H1 (cell line): ENCODE results near the gene ARPC4. TPM values are rescaled to one million over a fixed set of nuclear protein-coding genes. Genes with fewer than 3 reads are reported as not detected.

Experiments
- CTCF ChIA-PET: fragments of 300-600 bp; sonication (Branson Sonifier 250); formaldehyde crosslinking; loops from one replicate; lab custom pipeline; 2021; ENCODE audit not compliant: partially characterized antibody; lab: Charles Lee
- POLR2A ChIA-PET: fragments of 300-600 bp; sonication (Branson Sonifier 250); formaldehyde crosslinking; loops from one replicate; lab custom pipeline; 2021; ENCODE audit warnings: inconsistent platforms; ENCODE audit not compliant: partially characterized antibody; lab: Charles Lee
- DNase-seq, 2 experiments: peaks; one replicate each; pipeline versions ENCODE4 v3.0.0 to v3.0.0-alpha.2; 2010 to 2022; ENCODE audit warnings: low spot score in 2 of 2, low read depth in 1 of 2, mixed read lengths in 1 of 2
- FAIRE-seq: peaks from 2 replicates; lab custom pipeline; 2011; peaks lifted over from hg19 to GRCh38; lab: Jason Lieb, UNC
- H2AFZ ChIP-seq: 2 replicates; pipeline ENCODE4 v1.8.1; 2012; ENCODE audit warnings: low read length, inconsistent platforms
- H2AK5ac ChIP-seq: 2 replicates; pipeline ENCODE4 v1.6.1; 2013; ENCODE audit warnings: low read depth, low read length
- H2BK120ac ChIP-seq: replicated peaks from 2 replicates; pipeline ENCODE3; 2013; ENCODE audit warnings: low read depth, low read length, inconsistent platforms
- H2BK12ac ChIP-seq: 2 replicates; pipeline ENCODE4 v1.6.1; 2013; ENCODE audit warnings: low read depth, low read length
- H2BK15ac ChIP-seq: 2 replicates; pipeline ENCODE4 v1.6.1; 2013; ENCODE audit warnings: low read length
- H2BK20ac ChIP-seq: 2 replicates; pipeline ENCODE4 v1.6.1; 2013; ENCODE audit warnings: low read length
- H2BK5ac ChIP-seq: 2 replicates; pipeline ENCODE4 v1.6.1; 2013; ENCODE audit warnings: low read depth, low read length
- H3K14ac ChIP-seq: 2 replicates; pipeline ENCODE4 v1.6.1; 2013; ENCODE audit warnings: inconsistent platforms; ENCODE audit not compliant: insufficient read length
- H3K18ac ChIP-seq: 2 replicates; pipeline ENCODE4 v1.6.1; 2013; ENCODE audit warnings: low read length; ENCODE audit errors: extremely low read depth
- H3K23ac ChIP-seq: 2 replicates; pipeline ENCODE4 v1.6.1; 2013; ENCODE audit warnings: inconsistent platforms; ENCODE audit not compliant: insufficient read length
- H3K23me2 ChIP-seq: 2 replicates; pipeline ENCODE4 v1.6.1; 2013; ENCODE audit warnings: low read depth, low read length
- H3K27ac ChIP-seq: 2 replicates; pipeline ENCODE4 v1.6.1; 2011; ENCODE audit warnings: low read depth, low read length, inconsistent platforms
- H3K27me3 ChIP-seq, 4 experiments: replicated peaks in 1 of 4; 1 replicate in 1 of 4; 2 replicates in 3 of 4; pipeline versions ENCODE4 v1.6.1 to v1.8.1; 2011 to 2013; ENCODE audit warnings: low read length in 3 of 4, mild to moderate bottlenecking in 3 of 4, inconsistent platforms in 2 of 4, mixed read lengths in 2 of 4, moderate library complexity in 1 of 4; ENCODE audit not compliant: control insufficient read depth in 3 of 4, insufficient read depth in 3 of 4; ENCODE audit errors: extremely low read depth in 1 of 4
- H3K36me3 ChIP-seq, 4 experiments: 2 replicates each; pipeline versions ENCODE4 v1.6.1 to v1.8.1; 2011 to 2013; ENCODE audit warnings: mild to moderate bottlenecking in 4 of 4, low read length in 3 of 4, moderate library complexity in 2 of 4, control low read depth in 1 of 4, inconsistent platforms in 1 of 4; ENCODE audit not compliant: insufficient read depth in 4 of 4, control insufficient read depth in 2 of 4
- H3K4ac ChIP-seq: replicated peaks from 2 replicates; pipeline ENCODE3; 2013; ENCODE audit warnings: low read length, low read depth, mixed read lengths, inconsistent platforms; ENCODE audit not compliant: insufficient read length
- H3K4me1 ChIP-seq, 4 experiments: replicated peaks in 1 of 4; 1 replicate in 1 of 4; 2 replicates in 3 of 4; pipeline versions ENCODE4 v1.6.1 to v1.8.1; 2011 to 2013; ENCODE audit warnings: low read length in 3 of 4, inconsistent platforms in 2 of 4, mixed read lengths in 1 of 4; ENCODE audit not compliant: insufficient read depth in 4 of 4, control insufficient read depth in 3 of 4
- H3K4me2 ChIP-seq, 2 experiments: 2 replicates each; pipeline versions ENCODE4 v1.6.1 to v1.8.1; 2011 to 2013; ENCODE audit warnings: low read depth in 2 of 2, low read length in 2 of 2, control low read depth in 1 of 2, inconsistent platforms in 1 of 2, mild to moderate bottlenecking in 1 of 2; ENCODE audit not compliant: insufficient read depth in 1 of 2
- H3K4me3 ChIP-seq, 4 experiments: fragments of 200-600, 300-600 bp in 1 of 4; sonication (generic), shearing (Covaris generic), sonication (Bioruptor Twin) in 1 of 4; 2 replicates each; pipeline versions ENCODE4 v1.5.1 to v1.8.1; 2011 to 2016; ENCODE audit warnings: low read length in 4 of 4, low read depth in 3 of 4, control low read depth in 2 of 4, inconsistent platforms in 2 of 4, mild to moderate bottlenecking in 2 of 4, mixed read lengths in 1 of 4, moderate library complexity in 1 of 4; ENCODE audit not compliant: insufficient read depth in 2 of 4; ENCODE audit errors: extremely low read depth in 1 of 4
- H3K56ac ChIP-seq: replicated peaks from 2 replicates; pipeline ENCODE3; 2013; ENCODE audit warnings: low read depth, mild to moderate bottlenecking, mixed read lengths, low read length, inconsistent platforms; ENCODE audit not compliant: insufficient read length
- H3K79me1 ChIP-seq: 2 replicates; pipeline ENCODE4 v1.6.1; 2013; ENCODE audit warnings: low read depth, low read length, control low read depth
- H3K79me2 ChIP-seq, 2 experiments: 2 replicates each; pipeline versions ENCODE4 v1.6.1 to v1.8.1; 2012 to 2013; ENCODE audit warnings: low read length in 2 of 2, mild to moderate bottlenecking in 2 of 2, inconsistent platforms in 1 of 2; ENCODE audit not compliant: insufficient read depth in 2 of 2, control insufficient read depth in 1 of 2
- H3K9ac ChIP-seq, 4 experiments: replicated peaks in 1 of 4; 1 replicate in 1 of 4; 2 replicates in 3 of 4; pipeline versions ENCODE4 v1.6.1 to v1.8.1; 2011 to 2013; ENCODE audit warnings: low read depth in 3 of 4, low read length in 3 of 4, control low read depth in 2 of 4, mild to moderate bottlenecking in 2 of 4, moderate library complexity in 2 of 4, inconsistent platforms in 1 of 4; ENCODE audit errors: extremely low read depth in 1 of 4
- H3K9me3 ChIP-seq, 2 experiments: 2 replicates each; pipeline versions ENCODE4 v1.6.1 to v1.8.1; 2012 to 2013; ENCODE audit warnings: mild to moderate bottlenecking in 2 of 2, moderate library complexity in 2 of 2, control low read depth in 1 of 2, inconsistent platforms in 1 of 2, low read depth in 1 of 2, low read length in 1 of 2, mixed read lengths in 1 of 2; ENCODE audit not compliant: insufficient read depth in 2 of 2
- H4K20me1 ChIP-seq, 2 experiments: replicated peaks in 1 of 2; 2 replicates each; pipeline versions ENCODE3 to v1.8.1; 2011 to 2013; ENCODE audit warnings: inconsistent platforms in 2 of 2, low read length in 2 of 2, mild to moderate bottlenecking in 1 of 2; ENCODE audit not compliant: insufficient read depth in 2 of 2, control insufficient read depth in 1 of 2
- H4K5ac ChIP-seq: 2 replicates; pipeline ENCODE4 v1.6.1; 2013; ENCODE audit warnings: low read length, low read depth, mixed read lengths, inconsistent platforms; ENCODE audit not compliant: insufficient read length
- H4K8ac ChIP-seq: 2 replicates; pipeline ENCODE4 v1.8.0; 2013; ENCODE audit warnings: mild to moderate bottlenecking, moderate library complexity, low read length, inconsistent platforms; ENCODE audit not compliant: insufficient read depth; ENCODE audit errors: extremely low read depth
- H4K91ac ChIP-seq: replicated peaks from 2 replicates; pipeline ENCODE3; 2013; ENCODE audit warnings: low read length, mixed read lengths, inconsistent platforms; ENCODE audit not compliant: insufficient read length
- BACH1 ChIP-seq: IDR thresholded peaks from 2 replicates; pipeline ENCODE4 v1.6.1; 2012; ENCODE audit warnings: low read length, improper control_type of control experiment
- CTBP2 ChIP-seq: IDR thresholded peaks from 2 replicates; pipeline ENCODE4 v1.7.0; 2011; ENCODE audit warnings: borderline replicate concordance, mild to moderate bottlenecking, moderate library complexity, mixed read lengths, low read length; ENCODE audit not compliant: insufficient read depth, insufficient read length
- CTCF ChIP-seq, 3 experiments: IDR thresholded peaks; 1 replicate in 2 of 3; 2 replicates in 1 of 3; pipeline versions ENCODE4 v1.5.1 to v1.6.1; 2011; ENCODE audit warnings: low read length in 3 of 3, mild to moderate bottlenecking in 3 of 3, inconsistent platforms in 2 of 3, low read depth in 1 of 3, moderate library complexity in 1 of 3; ENCODE audit not compliant: insufficient read depth in 1 of 3; ENCODE audit errors: control extremely low read depth in 1 of 3
- E2F6 ChIP-seq: IDR thresholded peaks from 2 replicates; pipeline ENCODE4 v1.6.1; 2012; ENCODE audit warnings: inconsistent platforms
- RNF2 ChIP-seq: fragments of 200-900, 300-1000 bp; sonication (generic); IDR thresholded peaks from 2 replicates; pipeline ENCODE4 v1.7.1; 2016; ENCODE audit warnings: borderline replicate concordance, low read depth, mild to moderate bottlenecking, antibody characterized with exemption, low read length; ENCODE audit not compliant: poor library complexity, severe bottlenecking; ENCODE audit errors: missing control alignments
- SIRT6 ChIP-seq: IDR thresholded peaks from one replicate; pipeline ENCODE4 v1.7.1; 2012; ENCODE audit warnings: low read length, inconsistent platforms
- SP2 ChIP-seq: IDR thresholded peaks from 2 replicates; pipeline ENCODE4 v1.6.1; 2012; ENCODE audit warnings: mild to moderate bottlenecking, low read length, inconsistent platforms
- TBP ChIP-seq: IDR thresholded peaks from 2 replicates; pipeline ENCODE4 v1.6.1; 2011; ENCODE audit warnings: low read depth, low read length, improper control_type of control experiment
- TEAD4 ChIP-seq: IDR thresholded peaks from 2 replicates; pipeline ENCODE4 v1.6.1; 2012; ENCODE audit warnings: low read depth, low read length, inconsistent platforms, mixed read lengths
- ZNF274 ChIP-seq: IDR thresholded peaks from 2 replicates; pipeline ENCODE4 v1.7.0; 2012; ENCODE audit warnings: low read length, borderline replicate concordance; ENCODE audit errors: extremely low read depth
- WGBS, 2 experiments: shearing (Covaris generic) in 1 of 2; methylation state at CpG; one replicate each; pipeline versions ENCODE4 v1.1.6 to v1.1.7; 2013 to 2015; ENCODE audit warnings: low lambda C conversion rate in 2 of 2, mixed read lengths in 2 of 2, inconsistent platforms in 1 of 2, low coverage in 1 of 2, missing lambda C conversion rate in 1 of 2; ENCODE audit not compliant: insufficient replicate concordance in 2 of 2, insufficient coverage in 1 of 2, insufficient read length in 1 of 2; ENCODE audit errors: extremely low coverage in 1 of 2, missing lambda C conversion rate in 1 of 2; 5-methylcytosine and 5-hydroxymethylcytosine counted together
- polyA plus RNA-seq, 7 experiments: library from polyadenylated mRNA; depleted of rRNA in 3 of 7; stranded (reverse) in 5 of 7; unstranded in 2 of 7; fragments of >200 nt in 5 of 7; fragments of 200-250 nt in 2 of 7; gene quantifications; 1 replicate in 5 of 7; 2 replicates in 1 of 7; 4 replicates in 1 of 7; pipeline versions ENCODE4 v1.2.1 to v1.2.3, GENCODE V29; 2011 to 2013; ENCODE audit warnings: missing spikeins in 2 of 7, mixed read lengths in 2 of 7
- total RNA-seq: library from RNA; stranded (reverse); fragmentation: NEBNext Ultra II Directional; extraction: Animal tissue kit (Norgen Biotek cat#: 25700); gene quantifications from 2 replicates; pipeline ENCODE4 v1.2.1, GENCODE V29; 2021

ARPC4 gene
- total and polyA plus RNA-seq, 2 of the 8 experiments (the other 6 are each of a cell fraction or from before 2014, with no cell fraction given), result 138 to 154 TPM

- H2BK5ac ChIP-seq, result no peak overlapping the region
- H3K4ac ChIP-seq, result no peak overlapping the region
- H2AK5ac ChIP-seq, result no peak overlapping the region
- no peak overlapping the region for H2BK15ac ChIP-seq
- H3K4me1 ChIP-seq, result peaks cover 0 to 7% (median 0%) of the 10 kb centered on the region in 4 experiments; a peak in 1 of 7 replicates
- no peak overlapping the region for H4K91ac ChIP-seq
- POLR2A ChIA-PET, result interaction anchor here (0.6 to 1.5 kb wide), 6 partner anchors 9 to 226 kb away, joined by 3 to 5 read pairs (median 4); no protein-coding TSS in a partner anchor
- H3K9ac ChIP-seq, result no peak overlapping the region
- H3K4me3 ChIP-seq, result no peak overlapping the region
- no peak overlapping the region for H4K5ac ChIP-seq
- no peak overlapping the region for H3K4me2 ChIP-seq
- no peak overlapping the region for H2AFZ ChIP-seq
- FAIRE-seq, result no peak
- no peak overlapping the region for H2BK20ac ChIP-seq
- no peak for DNase-seq
- H3K56ac ChIP-seq, result no peak overlapping the region
- H3K36me3 ChIP-seq, result peaks cover 2 to 17% (median 6%) of the 10 kb centered on the region in 4 experiments; a peak in 5 of 8 replicates
- 90% methylated on average over 5 of the region's 5 CpGs; no CpG with 5 or more reads in 1 of the 2 experiments for WGBS, 2 experiments
- H2BK12ac ChIP-seq, result no peak overlapping the region
- H3K23ac ChIP-seq, result no peak overlapping the region
- no peak overlapping the region for H2BK120ac ChIP-seq
- H4K8ac ChIP-seq, result no peak overlapping the region
- H3K23me2 ChIP-seq, result no peaks in the 10 kb centered on the region
- H3K27ac ChIP-seq, result no peak overlapping the region
- peaks cover 0 to 9% of the 10 kb centered on the region in 2 experiments for H4K20me1 ChIP-seq
- no peaks in the 10 kb centered on the region for H3K79me1 ChIP-seq
- no peaks in the 10 kb centered on the region for H3K79me2 ChIP-seq
- H3K14ac ChIP-seq, result no peak overlapping the region
- H3K18ac ChIP-seq, result no peak overlapping the region
- CTCF ChIA-PET, result interaction anchor here (0.6 to 1.0 kb wide), 2 partner anchors 34 to 164 kb away, joined by 3 to 4 read pairs; no protein-coding TSS in a partner anchor
- no peaks in the 10 kb centered on the region; a peak in 3 of 7 replicates for H3K27me3 ChIP-seq
- no peaks in the 10 kb centered on the region for H3K9me3 ChIP-seq
- TF ChIP-seq BACH1 (no peak), E2F6 (no peak), RNF2 (no peak), SP2 (no peak), SIRT6 (no peak), ZNF274 (no peak), CTCF (IDR thresholded peaks at IDR 0.05; ENCODE audit: control extremely low read depth in 1 of 3, insufficient read depth in 1 of 3, low read depth in 1 of 3, low read length in 3 of 3) (no peak), CTBP2 (no peak), TEAD4 (no peak), TBP (no peak)
These were observed 31.0 kb upstream of the ARPC4 start for GRCh38 chr3:9761919-9762318.
